IPS-NIHi7 (cell line): ENCODE measurements around the gene DES.

Source experiments
- DNase-seq: peaks from one replicate; pipeline ENCODE4 v3.0.0; 2012; ENCODE audit warnings: mixed read lengths; ENCODE audit errors: extremely low spot score

DES gene

GRCh38 chr2:219419331-219420197 is 1.4 kb downstream of the DES start:
- no peak for DNase-seq

- DNase-seq = no peak
Measured at GRCh38 chr2:219420687-219421086, 2.5 kb downstream of the DES start.

- no peak for DNase-seq
Measured at GRCh38 chr2:219421323-219421722, 3.1 kb downstream of the DES start.

- DNase-seq = no peak
Measured at GRCh38 chr2:219422952-219423534, 4.9 kb downstream of the DES start.

- DNase-seq = no peak
Measured at GRCh38 chr2:219423652-219424377, 5.6 kb downstream of the DES start.

- no peak for DNase-seq
Measured at GRCh38 chr2:219425238-219426067, 7.3 kb downstream of the DES start.

- no peak for DNase-seq
Measured at GRCh38 chr2:219426068-219426443, 7.9 kb downstream of the DES start.

GRCh38 chr2:219426534-219427136 is 8.5 kb downstream of the DES start:
- no peak for DNase-seq

GRCh38 chr2:219428469-219428868 is 10.3 kb downstream of the DES start:
- DNase-seq = no peak

- DNase-seq = no peak
Measured at GRCh38 chr2:219429958-219430606, 11.9 kb downstream of the DES start.

GRCh38 chr2:219430633-219431615 is 12.7 kb downstream of the DES start:
- DNase-seq = peak; percentile 51

GRCh38 chr2:219433666-219434467 is 15.7 kb downstream of the DES start:
- peak; percentile 82 for DNase-seq

- DNase-seq = no peak
Measured at GRCh38 chr2:219434468-219434717, 16.2 kb downstream of the DES start.

GRCh38 chr2:219434718-219435525 is 16.7 kb downstream of the DES start, which contains the start of gene SPEG:
Gene SPEG (plus strand): TSS chr2:219434843. CDS start chr2:219434978, 135 bp downstream.
- DNase-seq = no peak

GRCh38 chr2:219435701-219436100 is 17.5 kb downstream of the DES start:
- no peak for DNase-seq

GRCh38 chr2:219436491-219436890 is 18.3 kb downstream of the DES start:
- no peak for DNase-seq

GRCh38 chr2:219437141-219437540 is 19.0 kb downstream of the DES start:
- no peak for DNase-seq

- DNase-seq = no peak
Measured at GRCh38 chr2:219437690-219438206, 19.6 kb downstream of the DES start.
